Astrocyte (in vitro differentiated cells and primary cell): ENCODE data around the gene MED12L.

Experiments used
- CTCF ChIP-seq: IDR thresholded peaks from 2 replicates; pipeline ENCODE4 v1.5.1; 2011; ENCODE audit warnings: low read depth, mild to moderate bottlenecking, inconsistent platforms, low read length, moderate library complexity; ENCODE audit not compliant: insufficient read depth
- EZH2 ChIP-seq: IDR thresholded peaks from 2 replicates; pipeline ENCODE4 v1.6.1; 2012; ENCODE audit warnings: mild to moderate bottlenecking, low read length, inconsistent platforms; ENCODE audit not compliant: insufficient read depth

GRCh38 chr3:151430821-151431484, 345.5 kb downstream of the MED12L start:
- no peak for TF ChIP-seq CTCF
- TF ChIP-seq EZH2: no peak
